ENCODE data around the gene SNX1. TPM values are rescaled to one million over a fixed set of nuclear protein-coding genes. Genes with fewer than 3 reads are reported as not detected.

SNX1 gene
- total and polyA plus RNA-seq, 2 of the 8 experiments (the other 6 are each of a cell fraction or from before 2014, with no cell fraction given), result 27.9 to 59.8 TPM

DNA sequence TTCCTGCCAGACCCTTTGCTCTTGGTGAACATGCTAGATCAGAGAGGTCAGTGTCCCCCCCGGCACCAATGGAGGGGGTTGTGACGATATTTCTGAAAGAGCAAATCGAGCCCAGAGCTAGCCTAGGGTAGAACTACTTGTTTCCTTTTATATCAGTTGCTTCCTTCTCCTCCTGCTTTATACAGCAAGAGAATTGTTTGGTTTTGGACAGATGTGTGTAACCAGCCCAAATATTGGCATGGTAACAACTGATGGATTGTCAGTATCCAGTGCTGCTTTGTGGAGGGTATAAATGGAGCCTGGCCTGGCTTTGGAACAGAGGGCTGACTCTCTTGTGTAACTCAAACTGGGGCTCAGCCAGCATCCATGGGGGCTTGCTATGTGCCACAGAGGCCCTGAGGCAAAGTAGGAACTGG lies 27.2 kb downstream of the SNX1 start:
- ChIA-PET CTCF (ENCODE audit: partially characterized antibody) (interaction anchor here (0.6 to 2.3 kb wide), 4 partner anchors 9 to 30 kb away, joined by 3 to 9 read pairs (median 5); no protein-coding TSS in a partner anchor), POLR2A (ENCODE audit: partially characterized antibody) (no interaction called here)
- H3K23ac ChIP-seq (ENCODE audit: insufficient read length), result no peak overlapping the region
- no peaks in the 10 kb centered on the region for H3K27me3 ChIP-seq (replicated peaks in 1 of 4; ENCODE audit: control insufficient read depth in 3 of 4, extremely low read depth in 1 of 4, insufficient read depth in 3 of 4, low read length in 3 of 4)
- no peak overlapping the region for H2AFZ ChIP-seq (ENCODE audit: low read length)
- H3K4me2 ChIP-seq (ENCODE audit: insufficient read depth in 1 of 2, low read depth in 2 of 2, low read length in 2 of 2), result no peak overlapping the region
- H3K79me1 ChIP-seq (ENCODE audit: low read depth, low read length), result no peaks in the 10 kb centered on the region; the same call in 1 of the 2 replicates
- no peaks in the 10 kb centered on the region for H3K4me1 ChIP-seq (replicated peaks in 1 of 4; ENCODE audit: control insufficient read depth in 3 of 4, insufficient read depth in 4 of 4, low read length in 3 of 4)
- FAIRE-seq (no peak), DNase-seq (ENCODE audit: low read depth in 1 of 2, low spot score in 2 of 2) (no peak)
- H3K27ac ChIP-seq (ENCODE audit: low read depth, low read length), result no peak overlapping the region
- no peak overlapping the region for H3K14ac ChIP-seq (ENCODE audit: insufficient read length)
- no peak overlapping the region for H2AK5ac ChIP-seq (ENCODE audit: low read depth, low read length)
- no peak overlapping the region for H2BK5ac ChIP-seq (ENCODE audit: low read depth, low read length)
- no peaks in the 10 kb centered on the region for H3K79me2 ChIP-seq (ENCODE audit: control insufficient read depth in 1 of 2, insufficient read depth in 2 of 2, low read length in 2 of 2)
- H3K4me3 ChIP-seq (ENCODE audit: extremely low read depth in 1 of 4, insufficient read depth in 2 of 4, low read depth in 3 of 4, low read length in 4 of 4), result no peak overlapping the region
- no peak overlapping the region for H3K4ac ChIP-seq (replicated peaks; ENCODE audit: insufficient read length, low read depth, low read length)
- H3K23me2 ChIP-seq (ENCODE audit: low read depth, low read length), result no peaks in the 10 kb centered on the region
- H3K18ac ChIP-seq (ENCODE audit: extremely low read depth, low read length), result no peak overlapping the region
- 89% methylated on average over 3 of the region's 3 CpGs; no CpG with 5 or more reads in 1 of the 2 experiments for WGBS, 2 experiments (ENCODE audit: extremely low coverage in 1 of 2, insufficient coverage in 1 of 2, insufficient read length in 1 of 2, insufficient replicate concordance in 2 of 2, low coverage in 1 of 2, low lambda C conversion rate in 2 of 2, missing lambda C conversion rate in 1 of 2)
- H3K9ac ChIP-seq (replicated peaks in 1 of 4; ENCODE audit: extremely low read depth in 1 of 4, low read depth in 3 of 4, low read length in 3 of 4), result no peak overlapping the region
- H3K36me3 ChIP-seq (ENCODE audit: control insufficient read depth in 2 of 4, insufficient read depth in 4 of 4, low read length in 3 of 4), result peaks cover 6 to 40% (median 20%) of the 10 kb centered on the region in 4 experiments; a peak in 7 of 8 replicates
- no peak overlapping the region for H2BK120ac ChIP-seq (replicated peaks; ENCODE audit: low read depth, low read length)
- H3K56ac ChIP-seq (replicated peaks; ENCODE audit: insufficient read length, low read depth, low read length), result no peak overlapping the region
- H4K8ac ChIP-seq (ENCODE audit: extremely low read depth, insufficient read depth, low read length), result no peak overlapping the region
- H4K20me1 ChIP-seq (replicated peaks in 1 of 2; ENCODE audit: control insufficient read depth in 1 of 2, insufficient read depth in 2 of 2, low read length in 2 of 2), result no peaks in the 10 kb centered on the region
- no peaks in the 10 kb centered on the region for H3K9me3 ChIP-seq (ENCODE audit: insufficient read depth in 2 of 2, low read depth in 1 of 2, low read length in 1 of 2)
- no peak overlapping the region for H2BK15ac ChIP-seq (ENCODE audit: low read length)
- TF ChIP-seq CBX5 (IDR thresholded peaks at IDR 0.05; ENCODE audit: low read depth, low read length), result no peak
- no peak overlapping the region for H4K91ac ChIP-seq (replicated peaks; ENCODE audit: insufficient read length, low read length)
- H2BK12ac ChIP-seq (ENCODE audit: low read depth, low read length), result no peak overlapping the region
- no peak overlapping the region for H2BK20ac ChIP-seq (ENCODE audit: low read length)
- no peak overlapping the region for H4K5ac ChIP-seq (ENCODE audit: insufficient read length, low read depth, low read length)

All from H1 (cell line).